Trophoblast cell (in vitro differentiated cells and primary cell): ENCODE data around the gene ZNF853.

Experiments
- DNase-seq, 2 donors: peaks; one replicate each; pipeline ENCODE4 v3.0.0-alpha.2; 2016
- H2AFZ ChIP-seq: 2 replicates; pipeline ENCODE4 v1.6.1; 2013; ENCODE audit warnings: low read length, moderate library complexity, mild to moderate bottlenecking; ENCODE audit not compliant: insufficient read depth, poor library complexity
- H2AK5ac ChIP-seq: 2 replicates; pipeline ENCODE4 v1.6.1; 2013; ENCODE audit warnings: mild to moderate bottlenecking, low read length
- H2BK120ac ChIP-seq: 2 replicates; pipeline ENCODE4 v1.6.1; 2013; ENCODE audit warnings: low read length, mild to moderate bottlenecking, moderate library complexity; ENCODE audit not compliant: insufficient read depth, poor library complexity
- H2BK12ac ChIP-seq: 2 replicates; pipeline ENCODE4 v1.6.1; 2013; ENCODE audit warnings: mild to moderate bottlenecking, low read length, moderate library complexity
- H2BK5ac ChIP-seq: 2 replicates; pipeline ENCODE4 v1.6.1; 2013; ENCODE audit warnings: low read length, low read depth, moderate library complexity, mild to moderate bottlenecking; ENCODE audit not compliant: poor library complexity
- H3K14ac ChIP-seq: 2 replicates; pipeline ENCODE4 v1.6.1; 2013; ENCODE audit warnings: mild to moderate bottlenecking, low read length
- H3K18ac ChIP-seq: 2 replicates; pipeline ENCODE4 v1.6.1; 2013; ENCODE audit warnings: mild to moderate bottlenecking, low read length
- H3K23ac ChIP-seq: 2 replicates; pipeline ENCODE4 v1.6.1; 2013; ENCODE audit warnings: low read length
- H3K27ac ChIP-seq: 2 replicates; pipeline ENCODE4 v1.5.1; 2013; ENCODE audit warnings: low read depth, mild to moderate bottlenecking, inconsistent platforms, low read length, moderate library complexity
- H3K27me3 ChIP-seq: 2 replicates; pipeline ENCODE4 v1.6.1; 2013; ENCODE audit warnings: inconsistent platforms, mild to moderate bottlenecking, low read length, moderate library complexity; ENCODE audit not compliant: insufficient read depth
- H3K36me3 ChIP-seq, 2 experiments: 1 replicate in 1 of 2; 2 replicates in 1 of 2; pipeline ENCODE4 v1.6.1; 2013; ENCODE audit warnings: low read length in 2 of 2, mild to moderate bottlenecking in 2 of 2, moderate library complexity in 1 of 2; ENCODE audit not compliant: insufficient read depth in 2 of 2, control insufficient read depth in 1 of 2
- H3K4ac ChIP-seq: 2 replicates; pipeline ENCODE4 v1.6.1; 2013; ENCODE audit warnings: low read depth, mild to moderate bottlenecking, low read length, moderate library complexity
- H3K4me1 ChIP-seq, 2 experiments: 1 replicate in 1 of 2; 2 replicates in 1 of 2; pipeline ENCODE4 v1.6.1; 2013; ENCODE audit warnings: low read length in 2 of 2, mild to moderate bottlenecking in 2 of 2, moderate library complexity in 1 of 2; ENCODE audit not compliant: insufficient read depth in 2 of 2, control insufficient read depth in 1 of 2
- H3K4me2 ChIP-seq: 2 replicates; pipeline ENCODE4 v1.6.1; 2013; ENCODE audit warnings: inconsistent platforms, mild to moderate bottlenecking, low read length, moderate library complexity
- H3K4me3 ChIP-seq: 2 replicates; pipeline ENCODE4 v1.5.1; 2013; ENCODE audit warnings: mild to moderate bottlenecking, low read depth, low read length, inconsistent platforms
- H3K79me1 ChIP-seq: one replicate; pipeline ENCODE4 v1.6.1; 2013; ENCODE audit warnings: low read length
- H3K79me2 ChIP-seq: 2 replicates; pipeline ENCODE4 v1.6.1; 2013; ENCODE audit warnings: low read length, mild to moderate bottlenecking; ENCODE audit not compliant: control insufficient read depth, insufficient read depth, poor library complexity
- H3K9ac ChIP-seq: 2 replicates; pipeline ENCODE4 v1.6.1; 2013; ENCODE audit warnings: mild to moderate bottlenecking, low read length
- H3K9me3 ChIP-seq: 2 replicates; pipeline ENCODE4 v1.6.1; 2013; ENCODE audit warnings: low read depth, mild to moderate bottlenecking, control low read depth, inconsistent platforms, low read length; ENCODE audit not compliant: insufficient read depth
- H4K12ac ChIP-seq: 2 replicates; pipeline ENCODE4 v1.6.1; 2013; ENCODE audit warnings: low read depth, mild to moderate bottlenecking, low read length, moderate library complexity
- H4K8ac ChIP-seq: 2 replicates; pipeline ENCODE4 v1.6.1; 2013; ENCODE audit warnings: low read depth, mild to moderate bottlenecking, low read length, moderate library complexity
- H4K91ac ChIP-seq: one replicate; pipeline ENCODE4 v1.6.1; 2013; ENCODE audit warnings: low read depth, mild to moderate bottlenecking, low read length, moderate library complexity
- WGBS: extraction: QIAGEN DNeasy Blood & Tissue Kit; methylation state at CpG from one replicate; pipeline ENCODE4 v1.1.7; 2013; ENCODE audit warnings: missing lambda C conversion rate; ENCODE audit not compliant: insufficient read length, insufficient coverage; ENCODE audit errors: extremely low coverage; 5-methylcytosine and 5-hydroxymethylcytosine counted together

ZNF853 gene

GRCh38 chr7:6647541-6647940, 32.1 kb downstream of the ZNF853 start:
- Histone ChIP-seq H3K9me3 (peaks cover 10% of the 10 kb centered on the region), H2AK5ac (no peak overlapping the region), H3K79me1 (no peaks in the 10 kb centered on the region), H3K27ac (no peak overlapping the region), H3K4me1 (no peaks in the 10 kb centered on the region), H4K91ac (no peak overlapping the region), H3K14ac (no peak overlapping the region), H2BK120ac (no peak overlapping the region), H4K12ac (no peak overlapping the region), H2BK12ac (no peak overlapping the region), H3K36me3 (peaks cover 87 to 88% of the 10 kb centered on the region in 2 experiments), H3K18ac (no peak overlapping the region), H2AFZ (no peak overlapping the region), H3K9ac (no peak overlapping the region), H3K23ac (no peak overlapping the region), H3K4ac (no peak overlapping the region), H3K4me2 (no peak overlapping the region), H2BK5ac (no peak overlapping the region), H3K79me2 (no peaks in the 10 kb centered on the region), H3K4me3 (no peak overlapping the region), H4K8ac (no peak overlapping the region), H3K27me3 (no peaks in the 10 kb centered on the region)
- DNase-seq: no peak
- WGBS: no CpG with 5 or more reads among the region's 14 CpGs

- no peak overlapping the region for H3K4ac ChIP-seq
- DNase-seq: no peak
- H3K4me3 ChIP-seq: no peak overlapping the region
- no peak overlapping the region for H3K23ac ChIP-seq
- no peak overlapping the region for H2BK12ac ChIP-seq
- H2BK5ac ChIP-seq: no peak overlapping the region
- H3K9me3 ChIP-seq: peaks cover 16% of the 10 kb centered on the region
- H3K4me1 ChIP-seq: no peaks in the 10 kb centered on the region
- no peaks in the 10 kb centered on the region for H3K79me1 ChIP-seq
- H3K9ac ChIP-seq: no peak overlapping the region
- H3K27me3 ChIP-seq: no peaks in the 10 kb centered on the region
- H3K4me2 ChIP-seq: no peak overlapping the region
- no peak overlapping the region for H4K12ac ChIP-seq
- H3K18ac ChIP-seq: no peak overlapping the region
- WGBS: no CpG with 5 or more reads among the region's 17 CpGs
- H3K79me2 ChIP-seq: no peaks in the 10 kb centered on the region
- H2AK5ac ChIP-seq: no peak overlapping the region
- peaks cover 87 to 88% of the 10 kb centered on the region in 2 experiments for H3K36me3 ChIP-seq
- no peak overlapping the region for H3K27ac ChIP-seq
- no peak overlapping the region for H4K8ac ChIP-seq
- no peak overlapping the region for H4K91ac ChIP-seq
- H2BK120ac ChIP-seq: no peak overlapping the region
- H2AFZ ChIP-seq: no peak overlapping the region
- H3K14ac ChIP-seq: no peak overlapping the region
Measured at GRCh38 chr7:6648066-6648814, 32.8 kb downstream of the ZNF853 start.

- Histone ChIP-seq H3K14ac (no peak overlapping the region), H3K4me3 (no peak overlapping the region), H3K23ac (no peak overlapping the region), H2AFZ (no peak overlapping the region), H3K9ac (no peak overlapping the region), H2BK5ac (no peak overlapping the region), H3K9me3 (peaks cover 16% of the 10 kb centered on the region), H2BK120ac (no peak overlapping the region), H4K12ac (no peak overlapping the region), H3K27me3 (no peaks in the 10 kb centered on the region), H4K91ac (no peak overlapping the region), H3K4me2 (no peak overlapping the region), H3K4ac (no peak overlapping the region), H3K79me1 (no peaks in the 10 kb centered on the region), H3K18ac (no peak overlapping the region), H4K8ac (no peak overlapping the region), H3K79me2 (no peaks in the 10 kb centered on the region), H3K4me1 (no peaks in the 10 kb centered on the region), H3K36me3 (peaks cover 86 to 88% of the 10 kb centered on the region in 2 experiments), H2BK12ac (no peak overlapping the region), H2AK5ac (no peak overlapping the region), H3K27ac (no peak overlapping the region)
- DNase-seq: no peak
- WGBS: no CpG with 5 or more reads among the region's 5 CpGs
Measured at GRCh38 chr7:6648815-6649104, 33.4 kb downstream of the ZNF853 start.

- H3K79me2 ChIP-seq: no peaks in the 10 kb centered on the region
- no CpG with 5 or more reads among the region's 13 CpGs for WGBS
- no peak overlapping the region for H3K4ac ChIP-seq
- H3K4me2 ChIP-seq: no peak overlapping the region
- no peak overlapping the region for H2BK5ac ChIP-seq
- no peak overlapping the region for H3K9ac ChIP-seq
- H3K79me1 ChIP-seq: no peaks in the 10 kb centered on the region
- H4K8ac ChIP-seq: no peak overlapping the region
- H4K12ac ChIP-seq: no peak overlapping the region
- peaks cover 17% of the 10 kb centered on the region for H3K9me3 ChIP-seq
- H3K27me3 ChIP-seq: no peaks in the 10 kb centered on the region
- no peaks in the 10 kb centered on the region for H3K4me1 ChIP-seq
- H2BK12ac ChIP-seq: no peak overlapping the region
- DNase-seq: no peak
- no peak overlapping the region for H3K23ac ChIP-seq
- H2AFZ ChIP-seq: no peak overlapping the region
- no peak overlapping the region for H2BK120ac ChIP-seq
- no peak overlapping the region for H3K18ac ChIP-seq
- no peak overlapping the region for H3K27ac ChIP-seq
- H4K91ac ChIP-seq: no peak overlapping the region
- H3K4me3 ChIP-seq: no peak overlapping the region
- peaks cover 86 to 88% of the 10 kb centered on the region in 2 experiments for H3K36me3 ChIP-seq
- H2AK5ac ChIP-seq: no peak overlapping the region
- no peak overlapping the region for H3K14ac ChIP-seq
Measured at GRCh38 chr7:6649241-6649961, 34.0 kb downstream of the ZNF853 start.
